Measurements from ENCODE around the gene MED13L. TPM values are rescaled to one million over a fixed set of nuclear protein-coding genes. Genes with fewer than 3 reads are reported as not detected.
A peak's percentile ranks its signal among the peaks of the same experiment; 100 is the strongest.

MED13L gene
- polyA plus RNA-seq, 1 donor, result 83.4 TPM

DNA sequence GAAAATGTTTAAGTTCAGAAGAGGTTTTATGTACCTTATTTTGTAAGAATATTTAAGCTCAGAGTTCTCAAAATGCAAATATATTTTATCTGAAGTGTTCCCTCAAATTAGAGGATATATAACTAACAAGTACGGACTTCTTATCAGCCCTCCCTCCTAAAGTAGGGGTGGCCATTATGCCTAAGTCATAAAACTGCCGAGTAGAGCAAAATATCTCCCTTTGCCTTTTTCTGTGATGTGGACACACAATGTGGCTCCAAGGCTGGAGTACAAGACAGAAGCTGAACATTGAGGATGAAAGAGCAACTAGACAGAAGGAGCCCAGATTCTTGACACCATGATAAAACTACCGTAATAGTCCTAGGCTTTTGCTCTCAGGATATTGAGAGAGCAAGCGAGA is 120.9 kb downstream of the MED13L start:
- no peak for DNase-seq

DNA sequence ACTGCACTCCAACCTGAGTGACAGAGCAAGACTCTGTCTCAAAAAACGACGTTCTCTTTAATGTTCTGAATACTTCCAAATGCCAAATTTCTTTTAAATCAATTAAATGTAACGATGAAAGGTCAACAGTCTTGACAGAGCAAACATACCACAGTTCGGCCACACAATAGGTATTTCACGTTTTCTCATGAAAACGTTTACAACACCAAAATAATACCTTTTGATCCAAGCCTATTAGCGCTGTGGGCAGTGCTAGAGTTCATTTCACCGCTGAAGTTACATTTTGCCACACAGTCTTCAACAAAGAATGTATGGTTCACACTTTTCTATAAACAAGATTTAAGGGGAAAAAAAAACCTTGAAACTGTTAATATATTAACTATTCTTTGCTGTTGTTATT is 122.1 kb downstream of the MED13L start:
- DNase-seq, result no peak

DNA sequence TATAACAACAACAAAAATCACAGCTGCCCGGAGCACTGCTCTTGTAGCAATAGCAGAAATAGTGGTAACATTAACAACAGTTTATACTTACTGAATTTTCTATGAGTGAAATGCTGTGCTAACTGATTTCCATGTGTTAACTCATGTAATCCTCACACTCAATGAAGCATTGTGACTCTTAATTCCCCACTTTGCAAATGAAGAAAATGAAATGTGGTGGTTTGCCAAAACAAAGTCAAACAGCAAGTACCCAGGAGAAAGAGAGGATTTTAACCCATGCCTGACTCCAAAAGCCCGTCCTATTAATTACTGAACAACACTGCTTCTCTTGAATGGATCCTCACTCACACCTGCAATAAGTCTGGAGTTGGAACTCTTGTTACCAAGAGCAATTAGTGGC is 123.5 kb downstream of the MED13L start:
- DNase-seq, result no peak

DNA sequence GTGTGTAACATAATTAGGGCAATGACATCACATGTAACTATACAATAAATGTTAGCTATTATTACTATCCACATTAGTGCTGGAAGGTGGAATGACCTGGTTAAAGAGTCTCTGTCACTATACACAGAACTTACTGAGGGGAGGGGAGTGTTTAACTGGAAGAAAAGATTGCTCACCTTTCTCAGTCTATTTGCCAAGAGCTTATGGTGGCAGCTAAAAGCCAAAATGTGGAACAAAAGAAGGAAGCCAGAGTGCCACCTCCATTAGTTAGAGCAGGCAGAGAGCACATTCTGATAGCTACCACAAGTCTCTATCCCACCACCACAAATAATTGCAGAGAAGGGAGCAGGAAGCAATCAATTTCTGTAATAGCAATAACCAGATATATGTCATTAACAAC is 124.4 kb downstream of the MED13L start:
- no peak for DNase-seq

DNA sequence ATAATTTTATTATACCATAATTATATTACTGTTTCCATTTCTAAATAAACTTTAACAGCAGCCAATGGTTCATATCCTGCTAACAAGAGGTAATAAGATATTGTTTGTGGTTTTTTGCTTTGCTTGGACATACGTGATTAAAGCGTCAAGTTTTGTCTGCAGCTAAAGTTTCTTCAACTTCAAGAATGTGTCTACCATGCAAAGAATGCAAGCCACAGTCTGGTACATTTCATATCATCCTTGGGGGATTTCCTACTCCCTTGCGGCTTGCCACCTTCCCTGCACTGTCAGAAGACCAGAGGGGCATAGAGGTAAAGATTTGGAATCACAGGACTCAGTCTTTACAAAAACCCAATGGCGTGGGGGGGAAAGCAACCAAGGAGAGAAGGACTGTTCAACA is 125.2 kb downstream of the MED13L start:
- no peak for DNase-seq

DNA sequence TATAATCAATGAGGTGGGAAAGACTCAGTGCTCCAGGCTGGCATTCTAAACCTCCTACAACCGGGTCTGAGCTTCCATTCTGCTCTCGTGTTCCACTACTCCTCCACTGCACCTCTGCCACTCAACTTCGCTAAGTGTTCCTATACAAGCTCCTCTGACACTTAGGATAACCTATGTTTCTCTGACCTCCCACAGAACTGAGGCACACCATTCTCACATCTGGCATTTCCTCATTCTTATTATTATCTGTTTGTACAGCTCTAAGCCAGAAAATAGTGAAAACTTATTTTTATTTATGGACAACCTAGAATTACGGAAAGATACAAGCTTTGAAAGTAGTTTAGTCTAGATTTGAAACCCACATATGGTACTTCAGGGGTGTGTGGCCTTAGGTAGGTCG is 127.0 kb downstream of the MED13L start:
- DNase-seq, result no peak

DNA sequence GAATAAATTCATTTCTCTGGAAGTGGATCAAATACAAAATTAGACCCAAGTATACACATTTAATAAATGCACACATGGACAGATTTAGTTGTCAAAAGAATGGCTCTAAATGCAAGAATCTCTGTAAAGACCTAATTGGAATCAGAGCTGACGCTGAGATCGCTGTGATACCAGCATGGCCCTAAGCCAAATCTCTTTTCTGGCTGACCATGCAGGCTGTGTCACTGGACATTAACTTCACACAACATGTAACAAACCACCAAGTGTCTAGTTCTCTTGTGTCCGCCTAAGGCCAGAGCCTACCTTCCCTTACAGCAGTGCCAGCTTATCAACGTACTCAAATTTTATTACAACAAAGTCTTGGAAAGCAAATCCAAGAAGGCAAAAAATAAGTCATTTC is 127.5 kb downstream of the MED13L start:
- DNase-seq, result no peak

DNA sequence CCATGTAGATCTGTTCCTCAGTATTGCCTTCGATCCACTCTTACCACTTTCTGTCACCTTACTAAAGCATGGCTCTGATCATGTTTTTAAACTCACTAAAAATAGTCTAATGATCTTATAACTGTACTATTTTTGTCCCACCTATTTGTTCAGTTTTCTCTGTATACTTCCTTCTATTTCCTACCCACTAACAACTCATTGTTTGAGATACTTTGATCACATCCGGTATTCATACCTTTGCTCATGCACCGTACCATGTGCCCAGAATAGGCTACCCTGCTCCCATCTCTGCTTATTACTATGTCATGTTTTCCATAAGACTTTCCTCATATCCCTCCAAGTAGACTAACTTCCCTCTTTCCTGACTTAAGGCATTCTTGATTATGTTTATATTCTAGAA is 128.6 kb downstream of the MED13L start:
- DNase-seq, result no peak

DNA sequence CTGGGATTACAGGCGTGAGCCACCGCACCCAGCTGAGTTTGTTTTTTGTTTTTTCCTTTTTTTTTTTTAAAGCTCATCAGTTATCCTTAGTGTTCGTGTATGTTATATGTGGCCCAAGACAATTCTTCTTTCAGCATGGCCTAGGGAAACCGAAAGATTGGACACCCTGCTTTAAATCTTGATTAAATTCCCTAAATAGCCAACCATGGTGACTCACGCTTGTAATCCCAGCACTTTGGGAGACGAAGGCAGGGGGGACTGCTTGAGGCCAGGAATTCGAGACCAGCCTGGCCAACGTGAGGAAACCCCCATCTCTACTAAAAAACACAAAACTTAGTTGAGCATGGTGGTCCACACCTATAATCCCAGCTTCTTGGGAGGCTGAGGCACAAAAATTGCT is 131.1 kb downstream of the MED13L start:
- DNase-seq, result no peak

DNA sequence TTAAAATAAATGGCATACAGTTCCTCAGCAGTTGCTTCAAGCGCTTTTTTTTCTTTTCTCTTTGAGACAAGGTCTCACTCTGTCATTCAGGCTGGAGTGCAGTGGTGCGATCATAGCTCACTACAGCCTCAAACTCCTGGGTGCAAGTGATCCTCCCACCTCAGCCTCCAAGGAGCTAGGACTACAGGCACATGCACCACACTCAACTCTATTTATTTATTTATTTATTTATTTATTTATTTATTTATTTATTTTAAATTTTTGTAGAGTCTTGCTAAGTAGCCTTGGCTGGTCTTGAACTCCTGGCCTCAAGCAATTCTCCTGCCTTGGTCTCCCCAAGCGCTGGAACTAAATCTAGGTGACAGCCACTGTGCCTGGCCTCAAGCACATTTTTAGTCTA is 132.0 kb downstream of the MED13L start:
- no peak for DNase-seq

DNA sequence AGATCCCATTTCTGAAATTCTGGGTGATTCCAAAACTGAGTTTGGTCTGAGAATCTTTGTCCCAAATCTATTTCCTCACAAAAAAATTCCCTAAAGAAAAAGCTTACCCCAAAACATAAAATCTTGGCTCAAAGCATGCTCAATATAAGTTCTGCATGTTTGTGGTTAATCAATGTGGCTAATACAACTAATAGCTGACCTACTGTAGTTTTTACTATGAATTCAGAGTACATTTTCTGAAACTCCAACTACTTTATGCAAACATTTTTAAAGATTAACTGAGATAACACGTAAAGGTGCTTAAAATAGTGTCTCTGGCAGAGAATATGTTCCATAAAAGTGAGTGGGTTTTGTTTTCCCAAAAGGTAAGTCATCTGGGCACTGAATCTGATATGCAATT is 133.1 kb downstream of the MED13L start:
- no peak for DNase-seq

DNA sequence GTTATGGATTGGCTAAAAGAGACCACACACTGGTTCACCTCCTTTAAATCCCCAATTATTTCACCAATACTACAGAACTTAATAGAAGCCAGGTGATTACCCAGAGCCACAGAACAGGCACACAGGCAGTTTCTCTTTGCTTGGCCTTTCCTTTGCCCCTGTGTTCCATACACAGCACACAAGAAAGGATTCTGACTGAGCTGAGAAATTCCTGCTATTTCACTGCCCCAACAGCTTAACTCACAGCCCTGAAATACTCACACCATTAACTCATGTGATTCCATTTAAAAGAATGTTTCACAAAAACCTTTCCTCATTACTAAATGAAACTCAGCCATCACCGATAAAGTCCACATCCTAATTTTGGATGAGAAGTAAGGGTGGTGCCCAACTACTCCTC is 133.6 kb downstream of the MED13L start:
- DNase-seq, result no peak

DNA sequence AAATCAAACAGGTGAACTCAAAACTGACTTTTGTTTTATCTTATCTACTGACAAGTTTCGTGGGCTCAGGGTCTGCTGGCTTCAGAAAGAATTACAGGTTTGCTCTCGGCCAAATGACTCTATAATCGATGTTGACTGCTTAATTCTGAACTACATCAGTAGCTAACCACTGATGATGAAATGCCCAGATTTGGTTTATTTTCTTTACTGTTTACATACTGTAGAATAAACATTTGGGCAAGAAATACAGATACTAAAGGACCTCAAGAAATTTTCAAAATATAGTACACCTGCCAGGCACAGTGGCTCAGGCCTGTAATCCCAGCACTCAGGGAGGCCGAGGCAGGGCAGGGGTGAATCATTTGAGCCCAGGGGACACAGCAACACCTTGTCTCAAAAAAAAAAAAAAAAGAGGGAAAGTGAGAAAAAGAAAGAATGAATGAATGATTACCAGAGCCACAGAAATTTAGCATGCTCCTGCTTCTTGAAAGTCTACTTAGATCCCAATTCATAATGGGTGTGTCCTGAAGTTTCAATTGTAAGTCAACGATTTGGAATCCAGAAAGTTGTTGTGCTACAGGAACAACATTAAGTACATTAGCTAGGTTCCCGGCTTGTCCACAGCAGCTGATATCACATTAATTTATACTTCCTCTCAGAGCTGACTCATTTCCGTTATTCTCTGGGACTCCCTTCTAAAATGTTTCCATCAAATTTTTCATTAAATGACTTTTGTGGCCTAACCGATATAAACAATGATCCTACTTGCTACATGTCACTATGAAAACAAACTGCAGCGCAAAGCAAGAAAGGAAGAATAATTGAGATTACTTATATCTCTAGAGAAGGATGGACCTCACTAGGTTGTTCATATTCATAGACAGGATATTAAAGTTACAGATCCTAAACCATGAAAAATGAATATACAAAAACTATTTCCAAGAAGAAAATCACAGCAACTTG is 134.3 kb downstream of the MED13L start:
- no peak for DNase-seq

DNA sequence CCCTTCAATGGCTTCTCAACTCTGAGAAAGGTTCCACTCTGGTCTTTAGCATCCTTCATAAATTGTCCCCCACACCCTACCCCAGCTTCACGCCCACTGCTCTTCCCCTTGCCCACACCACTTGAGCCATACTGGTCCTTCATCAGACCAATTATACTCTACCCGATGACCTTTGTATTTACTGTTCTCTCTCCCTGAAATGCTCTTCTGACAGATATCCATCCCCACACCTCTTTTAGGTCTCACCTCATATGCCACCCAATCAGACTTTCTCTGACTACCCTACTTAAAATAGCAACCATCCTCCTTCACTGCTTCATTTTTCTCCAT is 135.7 kb downstream of the MED13L start:
- DNase-seq, result no peak

DNA sequence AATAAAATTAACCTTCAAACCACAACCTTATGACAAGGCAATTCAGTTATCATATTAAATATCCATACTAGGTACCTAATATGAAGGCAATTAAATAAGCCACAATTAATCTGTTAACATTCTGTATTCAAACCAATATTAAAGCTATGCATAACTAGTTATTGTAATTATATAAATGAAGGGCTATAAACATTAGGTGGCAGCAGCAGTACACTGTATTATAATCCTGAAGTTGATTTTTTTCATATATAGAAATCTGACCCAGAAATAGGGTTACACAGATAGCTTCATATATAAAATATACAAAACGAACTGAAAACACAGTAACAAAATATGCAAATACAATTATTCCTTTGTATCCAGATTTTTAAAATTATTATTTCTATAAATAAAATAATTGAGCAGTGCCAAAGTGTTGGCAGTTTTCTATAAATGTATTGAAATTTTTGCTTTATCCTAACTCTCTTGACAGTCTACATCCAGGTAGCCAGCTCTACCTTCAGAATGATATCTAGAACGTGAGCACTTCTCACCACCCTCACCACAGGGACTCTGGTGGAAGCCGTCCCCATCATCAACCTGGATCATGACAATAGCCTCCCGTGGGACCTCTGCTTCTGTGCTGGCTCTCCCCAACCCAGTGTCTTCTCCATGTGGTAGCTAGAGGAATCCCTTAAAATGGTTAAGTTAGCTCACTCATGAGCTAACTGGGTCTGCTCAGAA is 136.2 kb downstream of the MED13L start:
- DNase-seq, result no peak

DNA sequence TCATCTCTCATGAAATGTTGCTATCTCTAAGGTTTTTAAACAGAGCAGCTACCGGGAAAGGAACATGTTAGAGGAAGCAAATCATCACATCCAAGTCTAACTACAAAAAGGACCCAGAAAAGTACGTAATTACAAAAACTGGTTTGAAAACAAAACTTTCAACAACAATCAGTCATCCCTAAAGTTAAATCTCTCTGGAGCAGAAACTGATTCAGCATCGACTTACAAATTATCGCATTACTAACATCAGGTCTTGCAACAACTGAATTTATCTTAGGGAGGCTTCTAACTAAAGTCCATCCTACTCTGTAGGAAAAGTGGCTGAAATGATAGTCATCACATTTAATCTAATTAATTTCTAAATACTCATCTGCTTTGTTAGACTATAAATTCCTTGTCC is 137.0 kb downstream of the MED13L start:
- DNase-seq, result no peak

DNA sequence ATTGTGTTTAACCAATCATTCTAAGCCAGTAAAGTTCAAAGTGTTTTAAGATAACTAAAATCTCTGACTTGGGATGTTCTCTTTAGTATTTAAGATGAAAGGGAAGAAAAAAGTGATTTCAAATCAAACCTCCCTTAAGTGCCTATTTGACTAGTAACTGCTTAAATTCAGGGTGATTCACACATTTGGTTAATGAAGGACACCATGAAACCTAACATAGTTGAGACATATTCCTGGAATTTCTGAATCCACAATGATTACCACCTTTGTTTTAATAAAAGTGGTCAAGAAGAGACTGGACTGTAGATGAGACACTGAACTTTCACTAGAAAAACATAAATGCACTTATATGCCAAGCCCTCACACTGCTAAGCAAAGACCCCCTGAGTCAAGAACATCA is 138.7 kb downstream of the MED13L start:
- no peak for DNase-seq

DNA sequence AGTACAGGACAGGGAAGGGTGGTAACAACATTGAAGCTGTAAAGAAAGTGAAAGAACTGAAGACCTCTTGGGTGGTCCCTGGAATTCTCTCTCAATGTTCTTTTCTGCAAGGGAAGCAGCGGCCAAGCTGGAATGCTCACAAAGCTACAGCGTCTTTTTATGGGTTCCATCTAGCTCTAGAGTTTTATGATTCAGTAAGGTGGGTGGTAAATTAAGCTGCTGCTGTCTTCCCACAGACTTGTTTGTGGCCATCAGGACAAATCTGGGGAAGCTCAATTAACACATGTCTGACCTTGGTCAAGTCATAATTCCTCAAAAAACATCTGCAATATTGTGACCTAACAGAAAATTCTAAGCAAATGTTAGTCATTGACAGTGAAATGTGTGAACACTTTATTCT is 139.1 kb downstream of the MED13L start:
- peak; percentile 39 for DNase-seq

DNA sequence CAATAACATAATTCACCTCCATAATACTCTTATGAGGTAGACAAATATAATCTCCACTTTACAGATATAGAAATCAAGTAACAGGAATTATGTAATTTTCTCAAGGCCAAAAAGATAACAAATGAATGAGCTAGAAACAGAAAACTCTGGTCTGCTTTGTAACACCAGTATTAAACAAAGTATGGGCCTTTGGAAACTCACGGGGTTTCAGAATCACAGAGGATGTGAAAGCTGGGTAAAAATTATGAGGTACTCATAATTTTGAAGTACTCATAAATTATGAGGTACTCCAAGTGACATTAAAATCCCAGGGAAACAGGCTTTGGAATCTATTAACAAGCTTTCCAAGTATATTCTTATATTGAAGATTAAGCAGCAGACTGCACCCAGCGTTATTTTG is 140.2 kb downstream of the MED13L start:
- DNase-seq, result no peak

DNA sequence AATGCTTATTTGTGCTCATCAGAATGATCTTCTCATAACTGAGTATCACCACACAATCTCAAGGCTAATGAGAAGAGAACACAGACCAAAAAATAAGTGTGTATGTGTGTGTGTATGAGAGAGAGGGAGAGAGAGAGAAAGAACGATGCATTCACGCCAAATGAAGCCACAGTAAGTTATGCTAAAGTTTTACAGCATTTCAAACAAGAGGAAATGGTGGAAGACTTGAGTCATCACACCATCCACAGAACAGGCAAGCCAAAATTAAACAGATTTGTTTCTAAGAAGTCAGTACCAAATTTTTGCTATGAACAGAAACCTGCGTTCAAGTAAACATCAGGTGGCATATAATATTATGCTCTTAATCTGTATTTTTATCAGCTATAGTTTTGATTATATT is 141.2 kb downstream of the MED13L start:
- no peak for DNase-seq

DNA sequence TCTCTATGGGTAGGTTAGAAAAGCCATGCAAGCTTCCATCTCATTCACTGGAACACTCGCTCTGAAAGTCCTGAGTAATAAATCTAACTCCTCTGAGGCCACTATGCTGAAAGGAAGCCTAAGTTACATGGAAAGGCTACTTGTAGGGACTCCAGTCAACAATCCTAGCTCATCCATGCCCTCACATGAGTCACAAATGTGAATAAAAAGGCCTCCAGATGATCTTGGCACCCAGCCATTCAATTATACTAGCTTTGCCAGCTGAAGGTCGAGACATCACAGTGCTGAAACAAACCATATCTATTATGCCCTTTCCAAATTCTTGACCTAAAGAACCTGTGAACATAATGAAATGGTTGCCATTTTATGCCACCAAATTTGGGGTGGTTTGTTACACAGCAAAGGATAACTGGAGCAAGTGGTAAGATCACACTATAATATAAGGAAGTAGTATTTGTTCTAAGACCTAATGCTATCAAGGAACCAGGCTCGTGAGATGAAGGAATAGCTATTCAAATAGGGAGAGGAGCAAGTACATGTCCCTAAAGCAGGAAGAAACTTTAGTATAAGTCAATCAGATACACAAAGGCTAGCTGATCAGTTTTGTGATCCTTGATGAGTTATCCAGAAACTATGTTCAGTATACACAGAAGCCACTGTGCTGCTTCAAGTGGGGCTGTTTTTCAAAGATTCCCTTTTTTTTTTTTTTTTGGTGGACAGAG is 142.1 kb downstream of the MED13L start:
- DNase-seq, result no peak

DNA sequence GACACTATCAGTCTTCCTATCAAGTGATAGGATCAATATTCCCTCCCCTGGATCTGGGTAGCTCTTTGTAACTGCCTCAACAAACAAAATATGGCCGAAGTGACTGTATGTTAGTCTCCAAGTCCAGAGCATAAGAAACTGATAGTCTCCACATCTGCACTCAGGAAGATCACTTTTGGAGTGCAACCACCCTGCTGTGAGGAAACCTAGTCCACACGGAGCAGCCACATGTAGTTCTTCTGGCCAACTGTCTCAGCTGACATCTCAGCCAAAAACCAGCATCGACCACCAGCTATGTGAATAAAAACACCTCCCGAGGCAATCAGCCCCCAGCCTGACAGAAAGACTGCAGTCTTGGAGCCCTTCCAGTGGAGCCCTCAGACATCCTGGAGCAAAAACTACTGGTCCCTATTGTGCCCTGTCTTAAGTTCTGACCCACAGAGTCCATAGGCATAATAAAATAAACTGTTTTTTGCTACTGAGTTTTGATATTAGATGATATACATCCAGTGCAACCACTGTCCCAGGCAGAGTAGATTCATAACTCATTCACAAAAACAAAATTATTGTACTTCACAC is 143.8 kb downstream of the MED13L start:
- no peak for DNase-seq

DNA sequence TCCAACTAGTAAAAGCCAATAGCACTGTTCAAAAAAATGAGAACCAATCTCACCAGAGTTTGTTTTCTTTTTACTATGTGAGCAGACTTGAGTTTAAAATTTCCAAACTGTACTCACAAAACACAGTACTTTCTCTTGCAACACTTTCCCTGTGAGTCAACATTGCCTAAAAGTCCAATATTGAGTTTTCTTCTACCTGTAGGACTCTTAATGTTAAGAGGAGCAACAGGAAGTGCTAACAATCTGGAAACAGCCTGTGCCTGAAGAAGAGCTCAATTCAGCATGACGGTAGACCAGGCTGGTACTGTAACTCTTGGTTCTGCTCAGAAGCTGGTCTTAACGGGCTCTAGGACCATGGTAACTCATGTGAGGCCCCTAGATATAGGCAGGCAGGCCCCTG is 144.3 kb downstream of the MED13L start:
- DNase-seq, result no peak

Measured in left kidney (tissue), 2 donors.